OCI-LY7 (cell line): ENCODE results near the gene PI4K2B. TPM values are rescaled to one million over a fixed set of nuclear protein-coding genes. Genes with fewer than 3 reads are reported as not detected.

Experiments
- BruUV-seq: library from RNA; stranded (reverse); fragments of 400-500 nt; replicated peaks from 2 replicates; lab custom pipeline; 2021; lab: Mats Ljungman, UMichigan
- CTCF ChIA-PET: fragments of 300-600 bp; sonication (Branson Sonifier 250); formaldehyde crosslinking; loops from one replicate; lab custom pipeline; 2022; ENCODE audit warnings: antibody characterized with exemption; ENCODE audit not compliant: unreplicated experiment; lab: Charles Lee
- POLR2A ChIA-PET: fragments of 300-600 bp; sonication (Branson Sonifier 250); formaldehyde crosslinking; loops from one replicate; lab custom pipeline; 2022; ENCODE audit warnings: antibody characterized with exemption; lab: Charles Lee
- DNase-seq: peaks from one replicate; pipeline ENCODE4 v3.0.0-alpha.2; 2015; ENCODE audit warnings: low spot score
- H2AFZ ChIP-seq: fragments of 200-600 bp; sonication (generic), shearing (Covaris generic); 2 replicates; pipeline ENCODE4 v1.6.1; 2014; ENCODE audit warnings: mild to moderate bottlenecking, antibody characterized with exemption, low read length, moderate library complexity
- H3K27ac ChIP-seq: fragments of 200-600 bp; sonication (generic); 2 replicates; pipeline ENCODE4 v1.5.1; 2014; ENCODE audit warnings: mixed run types, low read depth, mild to moderate bottlenecking, moderate library complexity, low read length, inconsistent platforms; ENCODE audit not compliant: poor library complexity, severe bottlenecking
- H3K36me3 ChIP-seq: fragments of 200-600 bp; sonication (generic); 2 replicates; pipeline ENCODE4 v1.6.1; 2014; ENCODE audit warnings: mild to moderate bottlenecking, antibody characterized with exemption, low read length, moderate library complexity, mixed read lengths; ENCODE audit not compliant: insufficient read depth
- H3K4me1 ChIP-seq: fragments of 200-600 bp; sonication (generic); 2 replicates; pipeline ENCODE4 v1.5.1; 2014; ENCODE audit warnings: mild to moderate bottlenecking, low read length; ENCODE audit not compliant: insufficient read depth, poor library complexity, severe bottlenecking
- H3K4me2 ChIP-seq: fragments of 200-600 bp; sonication (generic); 2 replicates; pipeline ENCODE4 v1.6.1; 2014; ENCODE audit warnings: mild to moderate bottlenecking, low read length
- H3K4me3 ChIP-seq: fragments of 200-600 bp; sonication (generic); 2 replicates; pipeline ENCODE4 v1.5.1; 2014; ENCODE audit warnings: mild to moderate bottlenecking, low read depth, low read length; ENCODE audit not compliant: poor library complexity, severe bottlenecking
- H3K79me2 ChIP-seq: fragments of 200-600 bp; sonication (generic); 2 replicates; pipeline ENCODE4 v1.6.1; 2016; ENCODE audit warnings: low read depth, mild to moderate bottlenecking, low read length, moderate library complexity, mixed read lengths; ENCODE audit not compliant: insufficient read depth
- H3K9me2 ChIP-seq: fragments of 200-600 bp; sonication (generic); 2 replicates; pipeline ENCODE4 v1.6.1; 2016; ENCODE audit warnings: mild to moderate bottlenecking, low read length, mixed read lengths; ENCODE audit not compliant: insufficient read depth
- H3K9me3 ChIP-seq: fragments of 200-600 bp; sonication (generic); 2 replicates; pipeline ENCODE4 v1.6.1; 2014; ENCODE audit warnings: mild to moderate bottlenecking, mixed run types, low read length, mixed read lengths
- H4K20me1 ChIP-seq: fragments of 200-600 bp; sonication (generic); 2 replicates; pipeline ENCODE4 v1.6.1; 2014; ENCODE audit warnings: mild to moderate bottlenecking, antibody characterized with exemption, low read length, moderate library complexity, mixed read lengths; ENCODE audit not compliant: insufficient read depth
- CTCF ChIP-seq: fragments of 200-600 bp; sonication (generic); conservative IDR thresholded peaks from 2 replicates; pipeline ENCODE4 v1.5.1; 2014; ENCODE audit warnings: mild to moderate bottlenecking, antibody characterized with exemption, low read length, moderate library complexity, mixed read lengths
- EZH2phosphoT487 ChIP-seq: fragments of 200-600 bp; sonication (generic); IDR thresholded peaks from 2 replicates; pipeline ENCODE4 v1.6.1; 2018; ENCODE audit warnings: low read depth, borderline replicate concordance, mild to moderate bottlenecking, mixed run types, antibody characterized with exemption, low read length, moderate library complexity, mixed read lengths
- intact Hi-C: fragments of 100-400 bp; cut with micrococcal nuclease; formaldehyde crosslinking; loops from one replicate; pipeline ENCODE4 v1.10.0; 2022; ENCODE audit not compliant: unreplicated experiment
- total RNA-seq, 2 experiments: library from RNA; depleted of rRNA in 1 of 2; stranded (reverse); fragments of >200 nt in 1 of 2; shearing (Covaris generic) in 1 of 2; gene quantifications; 2 replicates each; pipeline ENCODE4 v1.2.3, GENCODE V29; 2014 to 2022

PI4K2B gene
- total RNA-seq, 2 experiments from 2014 or later, result 40.4 to 41.6 TPM

GRCh38 chr4:25233194-25233593, 639 bp upstream of the PI4K2B start:
- Histone ChIP-seq H4K20me1 (no peaks in the 10 kb centered on the region), H3K9me3 (peaks cover 16% of the 10 kb centered on the region; the same call in 1 of the 2 replicates), H3K36me3 (peaks cover 28% of the 10 kb centered on the region), H3K27ac (peak overlapping the region; percentile 88), H3K4me3 (peak overlapping the region; percentile 96), H2AFZ (peak overlapping the region; percentile 96; the same call in 1 of the 2 replicates), H3K9me2 (no peaks in the 10 kb centered on the region), H3K79me2 (peaks cover 43% of the 10 kb centered on the region), H3K4me2 (peak overlapping the region; percentile 67), H3K4me1 (peaks cover 37% of the 10 kb centered on the region)
- DNase-seq, result peak; percentile 24
- ChIA-PET POLR2A (interaction anchor here (0.6 to 4.8 kb wide), 16 partner anchors 9 to 575 kb away, joined by 3 to 41 read pairs (median 5); partner anchors contain the start of genes SEPSECS and ZCCHC4), CTCF (interaction anchor here (0.8 to 1.0 kb wide), 3 partner anchors 55 to 79 kb away, joined by 3 to 5 read pairs (median 3); partner anchors contain the start of gene ZCCHC4)
- TF ChIP-seq CTCF (no peak), EZH2phosphoT487 (no peak)
- intact Hi-C loops, result loop anchor here (10.0 kb wide), 1 partner anchor 1082 kb away; no protein-coding TSS in a partner anchor
- BruUV-seq, result TSS peak; percentile 78

GRCh38 chr4:25234390-25235370, 847 bp downstream of the PI4K2B start:
- intact Hi-C loops, result loop anchor here (1.0 to 10.0 kb wide), 4 partner anchors 74 to 1080 kb away; partner anchors contain the start of genes ANAPC4, SEPSECS and ZCCHC4
- H3K9me2 ChIP-seq, result no peaks in the 10 kb centered on the region
- peak overlapping the region; percentile 77 for H3K4me2 ChIP-seq
- DNase-seq, result peak; percentile 85
- TF ChIP-seq EZH2phosphoT487 (no peak), CTCF (peak; percentile 79)
- peaks cover 36% of the 10 kb centered on the region for H3K36me3 ChIP-seq
- H3K79me2 ChIP-seq, result peaks cover 46% of the 10 kb centered on the region
- H2AFZ ChIP-seq, result peak overlapping the region; percentile 75
- peaks cover 43% of the 10 kb centered on the region for H3K4me1 ChIP-seq
- peaks cover 19% of the 10 kb centered on the region; the same call in 1 of the 2 replicates for H3K9me3 ChIP-seq
- CTCF ChIA-PET, result interaction anchor here (0.8 to 1.1 kb wide), 2 partner anchors 73 to 77 kb away, joined by 3 to 5 read pairs; no protein-coding TSS in a partner anchor
- BruUV-seq, result no TSS peak
- peak overlapping the region; percentile 96 for H3K4me3 ChIP-seq
- POLR2A ChIA-PET, result interaction anchor here (0.5 to 4.8 kb wide), 9 partner anchors 18 to 1145 kb away, joined by 3 to 41 read pairs (median 3); partner anchors contain the start of genes SEPSECS and ZCCHC4
- H3K27ac ChIP-seq, result peak overlapping the region; percentile 88
- H4K20me1 ChIP-seq, result no peaks in the 10 kb centered on the region
